Trophoblast cell (in vitro differentiated cells and primary cell): ENCODE data around the gene CPE.

Experiments
- DNase-seq, 2 donors: peaks; one replicate each; pipeline ENCODE4 v3.0.0-alpha.2; 2016
- H2AFZ ChIP-seq: 2 replicates; pipeline ENCODE4 v1.6.1; 2013; ENCODE audit warnings: low read length, moderate library complexity, mild to moderate bottlenecking; ENCODE audit not compliant: insufficient read depth, poor library complexity
- H2AK5ac ChIP-seq: 2 replicates; pipeline ENCODE4 v1.6.1; 2013; ENCODE audit warnings: mild to moderate bottlenecking, low read length
- H2BK120ac ChIP-seq: 2 replicates; pipeline ENCODE4 v1.6.1; 2013; ENCODE audit warnings: low read length, mild to moderate bottlenecking, moderate library complexity; ENCODE audit not compliant: insufficient read depth, poor library complexity
- H2BK12ac ChIP-seq: 2 replicates; pipeline ENCODE4 v1.6.1; 2013; ENCODE audit warnings: mild to moderate bottlenecking, low read length, moderate library complexity
- H2BK5ac ChIP-seq: 2 replicates; pipeline ENCODE4 v1.6.1; 2013; ENCODE audit warnings: low read length, low read depth, moderate library complexity, mild to moderate bottlenecking; ENCODE audit not compliant: poor library complexity
- H3K14ac ChIP-seq: 2 replicates; pipeline ENCODE4 v1.6.1; 2013; ENCODE audit warnings: mild to moderate bottlenecking, low read length
- H3K18ac ChIP-seq: 2 replicates; pipeline ENCODE4 v1.6.1; 2013; ENCODE audit warnings: mild to moderate bottlenecking, low read length
- H3K23ac ChIP-seq: 2 replicates; pipeline ENCODE4 v1.6.1; 2013; ENCODE audit warnings: low read length
- H3K27ac ChIP-seq: 2 replicates; pipeline ENCODE4 v1.5.1; 2013; ENCODE audit warnings: low read depth, mild to moderate bottlenecking, inconsistent platforms, low read length, moderate library complexity
- H3K27me3 ChIP-seq: 2 replicates; pipeline ENCODE4 v1.6.1; 2013; ENCODE audit warnings: inconsistent platforms, mild to moderate bottlenecking, low read length, moderate library complexity; ENCODE audit not compliant: insufficient read depth
- H3K36me3 ChIP-seq, 2 experiments: 1 replicate in 1 of 2; 2 replicates in 1 of 2; pipeline ENCODE4 v1.6.1; 2013; ENCODE audit warnings: low read length in 2 of 2, mild to moderate bottlenecking in 2 of 2, moderate library complexity in 1 of 2; ENCODE audit not compliant: insufficient read depth in 2 of 2, control insufficient read depth in 1 of 2
- H3K4ac ChIP-seq: 2 replicates; pipeline ENCODE4 v1.6.1; 2013; ENCODE audit warnings: low read depth, mild to moderate bottlenecking, low read length, moderate library complexity
- H3K4me1 ChIP-seq, 2 experiments: 1 replicate in 1 of 2; 2 replicates in 1 of 2; pipeline ENCODE4 v1.6.1; 2013; ENCODE audit warnings: low read length in 2 of 2, mild to moderate bottlenecking in 2 of 2, moderate library complexity in 1 of 2; ENCODE audit not compliant: insufficient read depth in 2 of 2, control insufficient read depth in 1 of 2
- H3K4me2 ChIP-seq: 2 replicates; pipeline ENCODE4 v1.6.1; 2013; ENCODE audit warnings: inconsistent platforms, mild to moderate bottlenecking, low read length, moderate library complexity
- H3K4me3 ChIP-seq: 2 replicates; pipeline ENCODE4 v1.5.1; 2013; ENCODE audit warnings: mild to moderate bottlenecking, low read depth, low read length, inconsistent platforms
- H3K79me1 ChIP-seq: one replicate; pipeline ENCODE4 v1.6.1; 2013; ENCODE audit warnings: low read length
- H3K79me2 ChIP-seq: 2 replicates; pipeline ENCODE4 v1.6.1; 2013; ENCODE audit warnings: low read length, mild to moderate bottlenecking; ENCODE audit not compliant: control insufficient read depth, insufficient read depth, poor library complexity
- H3K9ac ChIP-seq: 2 replicates; pipeline ENCODE4 v1.6.1; 2013; ENCODE audit warnings: mild to moderate bottlenecking, low read length
- H3K9me3 ChIP-seq: 2 replicates; pipeline ENCODE4 v1.6.1; 2013; ENCODE audit warnings: low read depth, mild to moderate bottlenecking, control low read depth, inconsistent platforms, low read length; ENCODE audit not compliant: insufficient read depth
- H4K12ac ChIP-seq: 2 replicates; pipeline ENCODE4 v1.6.1; 2013; ENCODE audit warnings: low read depth, mild to moderate bottlenecking, low read length, moderate library complexity
- H4K8ac ChIP-seq: 2 replicates; pipeline ENCODE4 v1.6.1; 2013; ENCODE audit warnings: low read depth, mild to moderate bottlenecking, low read length, moderate library complexity
- H4K91ac ChIP-seq: one replicate; pipeline ENCODE4 v1.6.1; 2013; ENCODE audit warnings: low read depth, mild to moderate bottlenecking, low read length, moderate library complexity
- WGBS: extraction: QIAGEN DNeasy Blood & Tissue Kit; methylation state at CpG from one replicate; pipeline ENCODE4 v1.1.7; 2013; ENCODE audit warnings: missing lambda C conversion rate; ENCODE audit not compliant: insufficient read length, insufficient coverage; ENCODE audit errors: extremely low coverage; 5-methylcytosine and 5-hydroxymethylcytosine counted together

The CPE gene

DNA sequence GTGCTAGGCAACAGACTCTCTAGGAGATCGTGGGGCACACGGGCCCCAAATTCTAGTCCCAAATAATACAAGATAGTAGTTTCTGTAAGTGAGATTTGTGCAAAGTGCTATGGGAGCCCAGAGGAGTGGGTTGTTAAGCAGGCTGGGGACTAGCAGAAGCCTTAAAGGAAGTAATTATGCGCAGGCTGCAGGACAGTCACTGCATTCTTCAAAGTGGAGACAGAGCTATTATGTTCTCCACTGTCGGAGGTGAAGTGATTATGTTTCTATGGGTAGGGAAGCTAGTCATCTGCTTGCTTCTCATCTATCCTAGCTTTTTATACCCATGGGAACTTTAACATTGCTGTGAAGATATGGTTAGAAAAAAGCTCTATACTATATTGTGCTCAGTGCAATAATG lies 154.2 kb downstream of the CPE start:
- Histone ChIP-seq H3K9me3 (no peaks in the 10 kb centered on the region), H3K9ac (no peak overlapping the region), H3K4ac (no peak overlapping the region), H3K27ac (no peak overlapping the region), H2AFZ (no peak overlapping the region), H2BK5ac (no peak overlapping the region), H3K14ac (no peak overlapping the region), H3K79me2 (no peaks in the 10 kb centered on the region), H2BK12ac (no peak overlapping the region), H3K27me3 (no peaks in the 10 kb centered on the region), H4K91ac (no peak overlapping the region), H3K23ac (no peak overlapping the region), H3K4me2 (no peak overlapping the region), H2AK5ac (no peak overlapping the region), H3K36me3 (no peaks in the 10 kb centered on the region), H3K4me1 (no peaks in the 10 kb centered on the region), H3K4me3 (no peak overlapping the region), H3K18ac (no peak overlapping the region), H3K79me1 (no peaks in the 10 kb centered on the region), H4K12ac (no peak overlapping the region), H2BK120ac (no peak overlapping the region), H4K8ac (no peak overlapping the region)
- WGBS, result no CpG with 5 or more reads among the region's 4 CpGs
- DNase-seq, result no peak

DNA sequence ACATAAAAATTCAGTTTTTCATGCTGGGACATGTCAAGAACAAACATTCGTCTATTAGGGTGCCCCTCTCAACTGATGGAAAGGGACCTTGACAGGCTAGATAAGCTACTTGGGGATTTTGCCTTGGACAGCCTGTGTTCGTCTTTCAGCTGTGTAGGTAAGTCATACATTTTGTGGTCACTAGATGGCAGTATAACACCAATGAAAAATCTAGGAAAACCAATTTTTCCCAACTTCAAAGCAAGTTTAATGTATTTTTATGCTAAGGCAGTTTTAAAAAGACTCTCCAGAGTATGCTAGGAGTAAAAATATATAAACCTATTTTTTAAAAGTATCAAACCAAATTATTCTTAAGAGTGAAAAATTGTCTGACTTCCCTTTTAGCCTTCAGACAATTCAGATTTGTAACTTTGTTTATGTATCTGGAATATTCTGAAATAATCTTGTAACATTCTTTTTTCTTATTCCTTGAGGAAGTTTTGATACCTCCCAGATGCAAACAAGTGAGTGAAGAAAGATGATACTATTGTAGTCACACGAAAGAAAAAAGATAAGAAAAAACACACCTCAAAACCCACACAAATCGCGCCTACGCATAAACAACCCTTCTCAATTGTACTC lies 158.3 kb downstream of the CPE start:
- Histone ChIP-seq H3K79me2 (no peaks in the 10 kb centered on the region), H3K23ac (no peak overlapping the region), H3K4me2 (no peak overlapping the region), H3K4me1 (no peaks in the 10 kb centered on the region), H3K14ac (no peak overlapping the region), H3K79me1 (no peaks in the 10 kb centered on the region), H3K18ac (no peak overlapping the region), H2AFZ (no peak overlapping the region), H3K27ac (no peak overlapping the region), H4K8ac (no peak overlapping the region), H2BK12ac (no peak overlapping the region), H2BK120ac (no peak overlapping the region), H4K91ac (no peak overlapping the region), H3K27me3 (no peaks in the 10 kb centered on the region), H3K9ac (no peak overlapping the region), H3K9me3 (no peaks in the 10 kb centered on the region), H4K12ac (no peak overlapping the region), H2BK5ac (no peak overlapping the region), H2AK5ac (no peak overlapping the region), H3K4ac (no peak overlapping the region), H3K4me3 (no peak overlapping the region), H3K36me3 (no peaks in the 10 kb centered on the region)
- DNase-seq, result peak in 1 of 2 donors; percentile 77
- 100% methylated on average over 3 of the region's 6 CpGs for WGBS

DNA sequence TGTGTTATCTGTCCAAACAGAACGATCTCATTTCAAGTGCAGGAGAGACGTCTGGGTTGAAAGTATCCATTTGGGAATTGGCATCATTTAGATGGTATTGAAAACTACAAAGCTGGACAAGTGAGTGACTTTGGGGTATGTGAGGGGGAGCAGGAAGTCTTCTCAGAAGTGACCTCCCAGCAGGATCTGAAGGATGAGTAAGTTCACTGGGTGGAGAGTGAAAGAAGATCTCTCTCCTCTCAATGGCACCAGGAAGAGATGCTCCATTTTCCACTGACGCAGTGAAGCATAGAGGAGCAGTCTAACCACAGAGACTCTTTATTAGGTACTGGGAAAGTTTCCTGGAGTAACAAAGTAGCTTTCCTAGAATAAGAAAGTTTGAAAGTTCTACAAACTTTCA lies 161.0 kb downstream of the CPE start:
- Histone ChIP-seq H2AK5ac (no peak overlapping the region), H3K9ac (no peak overlapping the region), H2BK12ac (no peak overlapping the region), H4K8ac (no peak overlapping the region), H3K18ac (no peak overlapping the region), H3K23ac (no peak overlapping the region), H2BK120ac (no peak overlapping the region), H3K27ac (no peak overlapping the region), H3K14ac (no peak overlapping the region), H3K36me3 (no peaks in the 10 kb centered on the region), H3K9me3 (no peaks in the 10 kb centered on the region), H3K4me3 (no peak overlapping the region), H3K4ac (no peak overlapping the region), H3K4me2 (no peak overlapping the region), H4K91ac (no peak overlapping the region), H2AFZ (no peak overlapping the region), H4K12ac (no peak overlapping the region), H2BK5ac (no peak overlapping the region), H3K79me2 (no peaks in the 10 kb centered on the region), H3K79me1 (no peaks in the 10 kb centered on the region), H3K27me3 (no peaks in the 10 kb centered on the region), H3K4me1 (no peaks in the 10 kb centered on the region)
- DNase-seq, result no peak
- WGBS, result no CpG with 5 or more reads among the region's 3 CpGs

DNA sequence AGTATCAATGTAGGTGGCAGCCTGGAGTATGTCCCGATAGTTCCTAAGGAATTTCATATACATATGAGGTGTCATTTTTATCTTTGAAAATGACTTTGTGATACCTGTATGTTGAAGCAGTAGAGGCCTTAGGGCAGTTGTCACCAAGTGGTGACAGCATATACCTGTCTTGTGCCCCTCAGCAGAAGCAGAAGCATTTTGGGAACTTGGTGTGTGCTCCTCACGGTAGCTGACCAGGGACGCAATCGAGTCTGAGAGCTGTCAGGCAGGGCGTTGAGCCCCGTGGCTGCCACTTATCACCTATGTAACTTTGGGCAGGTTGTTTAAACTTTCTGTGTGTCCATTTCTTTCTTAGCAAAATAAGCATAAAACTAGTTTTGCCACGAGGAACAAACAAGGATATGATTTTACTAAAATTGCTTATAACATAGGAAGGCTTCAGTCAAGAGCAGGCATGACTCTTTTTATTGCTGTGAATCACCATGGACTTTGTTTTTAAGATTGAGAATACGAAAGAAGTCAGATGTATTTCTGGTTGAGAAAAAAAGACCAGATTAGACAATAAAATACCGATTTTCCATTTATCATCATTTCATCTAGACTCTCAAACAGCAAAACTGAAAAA lies 161.5 kb downstream of the CPE start:
- no peak overlapping the region for H4K12ac ChIP-seq
- no peak overlapping the region for H2BK120ac ChIP-seq
- no peak overlapping the region for H3K18ac ChIP-seq
- H3K36me3 ChIP-seq, result no peaks in the 10 kb centered on the region
- H3K27ac ChIP-seq, result no peak overlapping the region
- no peak overlapping the region for H3K14ac ChIP-seq
- H3K4ac ChIP-seq, result no peak overlapping the region
- no peak for DNase-seq
- no peaks in the 10 kb centered on the region for H3K9me3 ChIP-seq
- no peak overlapping the region for H3K4me2 ChIP-seq
- H3K4me1 ChIP-seq, result no peaks in the 10 kb centered on the region
- H3K27me3 ChIP-seq, result no peaks in the 10 kb centered on the region
- H3K4me3 ChIP-seq, result no peak overlapping the region
- no peaks in the 10 kb centered on the region for H3K79me2 ChIP-seq
- H3K23ac ChIP-seq, result no peak overlapping the region
- H4K91ac ChIP-seq, result no peak overlapping the region
- H3K79me1 ChIP-seq, result no peaks in the 10 kb centered on the region
- H2BK12ac ChIP-seq, result no peak overlapping the region
- no peak overlapping the region for H2AFZ ChIP-seq
- H2AK5ac ChIP-seq, result no peak overlapping the region
- H4K8ac ChIP-seq, result no peak overlapping the region
- H2BK5ac ChIP-seq, result no peak overlapping the region
- WGBS, result no CpG with 5 or more reads among the region's 9 CpGs
- no peak overlapping the region for H3K9ac ChIP-seq
